ENCODE measurements around the gene MAML3. TPM values are rescaled to one million over a fixed set of nuclear protein-coding genes. Genes with fewer than 3 reads are reported as not detected.

Gene MAML3
- total RNA-seq, 1 donor = 6.5 TPM

DNA sequence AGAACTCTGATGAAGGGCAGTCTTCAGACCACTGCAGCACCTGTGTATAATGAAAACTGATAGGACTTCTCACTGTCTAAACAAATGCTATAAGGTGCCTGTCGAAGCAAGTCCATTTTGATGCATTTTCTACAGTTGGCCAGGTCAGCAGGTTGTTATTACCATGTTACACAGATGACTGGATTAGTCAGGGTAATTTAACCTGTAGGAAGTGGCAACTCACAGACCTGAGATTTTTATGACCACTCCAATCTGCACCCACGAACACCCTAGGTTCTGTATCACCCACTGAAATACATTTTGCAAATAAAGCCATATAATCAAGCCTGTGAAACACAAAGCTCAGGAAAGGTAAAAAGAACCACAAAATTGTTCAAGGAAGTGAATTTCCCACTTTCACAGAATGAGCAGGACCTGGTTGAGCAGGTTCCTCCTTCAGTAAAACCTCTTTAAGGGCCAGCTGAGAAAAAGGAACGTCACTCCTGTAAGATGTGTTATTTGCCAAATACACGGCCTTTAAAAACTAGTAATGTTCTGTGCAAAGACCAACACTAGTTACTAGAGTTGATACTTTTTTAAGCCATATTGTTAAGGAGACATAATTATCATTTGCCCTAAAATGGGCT, 12.7 kb downstream of the MAML3 start:
- no peak for TF ChIP-seq CTCF (IDR thresholded peaks at IDR 0.05; ENCODE audit: insufficient read depth, low read depth, low read length)
- DNase-seq (ENCODE audit: low read depth) = no peak
- H3K4me3 ChIP-seq (ENCODE audit: low read depth, low read length) = no peak overlapping the region

DNA sequence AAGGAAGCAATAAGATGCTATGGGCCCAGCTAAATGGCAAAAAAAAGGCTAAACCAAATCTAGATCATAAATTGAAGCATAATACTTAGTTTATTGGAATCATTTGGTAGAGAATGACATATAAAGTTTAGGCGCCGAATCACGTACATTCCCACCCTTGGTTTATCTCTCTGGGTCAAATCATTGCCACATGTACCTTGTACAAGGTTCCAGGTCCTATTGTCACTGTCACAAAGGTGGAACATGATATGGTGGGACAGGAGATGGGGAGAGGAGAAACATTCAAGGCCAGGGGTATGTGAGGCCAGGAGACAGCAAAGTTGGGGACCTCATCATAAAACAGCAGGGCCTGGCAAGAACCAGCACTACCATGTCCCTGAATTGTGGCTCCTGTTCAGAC, 13.4 kb downstream of the MAML3 start:
- no peak for TF ChIP-seq CTCF (IDR thresholded peaks at IDR 0.05; ENCODE audit: insufficient read depth, low read depth, low read length)
- no peak for DNase-seq (ENCODE audit: low read depth)

DNA sequence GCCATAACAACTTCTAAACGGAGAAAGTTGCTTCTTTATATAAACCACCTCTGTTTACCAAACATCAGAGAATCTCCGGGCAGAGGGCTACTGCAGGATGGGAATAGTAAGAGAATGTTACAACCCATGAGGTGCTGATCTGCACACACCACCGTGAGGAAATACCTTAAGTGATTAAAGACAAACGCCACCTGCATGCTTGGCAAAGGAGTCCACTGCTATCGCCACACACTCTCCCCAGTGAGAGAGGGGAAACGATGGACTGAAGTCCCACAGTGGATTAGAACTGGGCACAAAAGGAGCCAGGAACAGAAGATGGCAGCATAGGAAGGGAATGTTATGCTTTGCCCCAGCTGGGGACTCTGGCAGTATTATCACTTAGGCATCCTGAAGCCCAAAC, 15.6 kb downstream of the MAML3 start:
- no peak overlapping the region for H3K4me3 ChIP-seq (ENCODE audit: low read depth, low read length)
- no peak for DNase-seq (ENCODE audit: low read depth)
- TF ChIP-seq CTCF (IDR thresholded peaks at IDR 0.05; ENCODE audit: insufficient read depth, low read depth, low read length) = no peak

More for the DNA sequence above, 13.4 kb downstream of the MAML3 start:
- H3K4me3 ChIP-seq (ENCODE audit: low read depth, low read length) = no peak overlapping the region

- no peak for TF ChIP-seq CTCF (IDR thresholded peaks at IDR 0.05; ENCODE audit: insufficient read depth, low read depth, low read length)
- DNase-seq (ENCODE audit: low read depth) = peak; percentile 45
- no peak overlapping the region for H3K4me3 ChIP-seq (ENCODE audit: low read depth, low read length)
These were observed 16.3 kb downstream of the MAML3 start for GRCh38 chr4:140137671-140138070.

DNA sequence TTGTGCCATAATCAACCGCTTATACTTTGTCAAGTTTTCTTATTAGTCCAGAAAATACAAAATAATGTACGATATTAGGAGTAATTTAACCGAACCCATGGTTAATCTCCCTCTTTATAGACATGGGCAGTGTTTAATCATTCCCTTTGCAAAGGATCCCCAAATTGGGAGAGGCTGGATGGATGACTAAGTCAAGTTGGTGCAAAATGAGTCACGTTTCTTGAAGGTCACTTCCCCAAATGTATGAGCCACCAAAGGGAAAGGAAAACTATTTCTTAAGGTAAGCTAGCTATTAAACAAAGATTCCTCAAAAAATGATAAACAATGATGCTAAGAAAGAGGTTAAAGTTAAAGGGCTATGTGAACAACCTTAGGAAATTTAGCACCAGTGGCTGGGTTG, 17.5 kb downstream of the MAML3 start:
- no peak for TF ChIP-seq CTCF (IDR thresholded peaks at IDR 0.05; ENCODE audit: insufficient read depth, low read depth, low read length)
- peak; percentile 19 for DNase-seq (ENCODE audit: low read depth)
- no peak overlapping the region for H3K4me3 ChIP-seq (ENCODE audit: low read depth, low read length)

- DNase-seq (ENCODE audit: low read depth) = peak; percentile 71
- H3K4me3 ChIP-seq (ENCODE audit: low read depth, low read length) = no peak overlapping the region
- no peak for TF ChIP-seq CTCF (IDR thresholded peaks at IDR 0.05; ENCODE audit: insufficient read depth, low read depth, low read length)
These were observed 18.4 kb downstream of the MAML3 start for GRCh38 chr4:140135529-140136088.

All from fibroblast of villous mesenchyme (primary cell).